GM18502 (cell line): ENCODE results near the gene GABRB2.
"Not testable (repeated sequence)": the region's sequence is repeated elsewhere in the genome, so short reads cannot be mapped to it uniquely, and the experiment has no call there.

Experiments
- ATAC-seq: cut with Tn5 transposase; IDR thresholded peaks from one replicate; pipeline ENCODE4 v1.9.1; 2021; ENCODE audit warnings: mild to moderate bottlenecking; ENCODE audit not compliant: unreplicated experiment, poor library complexity

The GABRB2 gene

DNA sequence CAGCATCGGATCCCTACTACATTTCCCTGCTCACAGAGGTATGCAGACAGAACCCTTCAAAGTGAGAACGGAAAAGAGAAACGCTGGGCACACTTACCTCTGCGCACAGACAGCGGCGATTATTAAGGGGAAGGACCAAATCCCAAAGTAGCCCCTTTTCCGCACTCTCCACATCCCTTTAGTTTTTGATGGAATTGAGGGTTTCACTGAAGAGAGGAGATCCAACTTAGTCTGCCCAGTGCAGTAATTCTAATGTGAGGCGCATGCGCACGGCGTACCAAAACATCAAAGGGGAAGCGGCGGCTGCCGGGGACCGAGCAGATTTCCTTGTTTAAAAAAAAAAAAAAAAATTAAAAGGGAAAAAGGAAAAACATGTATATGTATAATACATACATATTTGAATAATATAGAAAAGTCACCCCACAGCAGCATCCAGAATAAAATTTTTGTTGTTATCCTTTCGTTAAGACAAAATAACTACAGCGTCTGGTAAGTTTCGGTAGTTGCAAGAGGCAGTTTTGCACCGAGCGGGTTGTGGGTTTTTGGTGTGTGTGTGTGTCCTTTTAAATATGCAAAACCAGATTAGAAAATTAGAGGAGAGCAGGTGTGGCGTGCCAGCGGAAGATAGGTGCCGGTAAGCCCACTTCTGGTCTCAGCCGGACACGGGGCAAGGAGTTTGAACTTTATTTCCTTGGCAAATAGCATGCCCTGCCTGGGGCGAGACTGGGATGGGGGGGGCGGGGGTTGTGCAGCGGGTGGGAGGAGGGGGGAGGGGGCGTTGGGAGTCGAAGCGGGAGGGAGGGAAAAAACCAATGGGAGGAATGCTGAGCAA, at the start of gene GABRB2:
TSS of gene GABRB2 (minus strand) at position 256 of the 832 bp plus-strand sequence. CDS start at position 174, 82 bp downstream.
- ATAC-seq = peak; percentile 77

DNA sequence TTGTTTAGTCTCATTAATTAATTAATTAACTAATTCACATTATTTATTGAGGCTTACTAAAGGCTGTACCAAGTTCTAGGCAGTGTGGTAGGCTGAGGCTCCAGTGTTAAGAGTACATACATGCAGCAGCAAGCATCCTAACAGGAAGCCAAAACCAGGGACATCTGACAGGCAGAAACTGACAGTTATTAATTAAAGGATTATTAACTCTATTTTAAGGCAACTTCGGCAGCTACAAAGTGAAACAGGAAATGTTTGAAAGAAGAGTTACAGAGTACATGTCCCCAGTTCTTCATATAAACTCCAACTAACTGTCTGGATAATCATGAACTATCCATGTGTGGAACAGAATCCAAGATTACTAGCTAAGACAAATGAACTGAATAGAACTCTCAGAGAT, 39.3 kb upstream of the GABRB2 start:
- ATAC-seq = no peak

DNA sequence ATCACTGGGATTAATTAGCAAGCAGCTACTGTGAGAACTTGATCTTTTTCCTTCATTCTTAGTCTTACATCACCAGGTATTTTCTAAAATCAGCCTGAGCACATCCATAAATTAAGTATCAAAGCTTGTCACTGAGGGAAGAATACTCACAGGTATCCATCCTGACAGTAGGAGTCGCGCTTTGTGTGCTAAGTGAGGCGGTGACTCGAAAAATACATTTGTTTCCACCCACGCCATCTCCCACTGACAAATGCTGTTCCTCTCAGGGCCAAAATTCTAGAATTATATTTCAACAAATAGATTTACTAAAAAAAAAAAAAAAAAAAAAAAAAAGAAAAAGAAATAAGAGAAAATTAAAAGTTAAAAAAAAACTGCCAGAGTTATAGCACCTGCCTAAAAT, 34.1 kb upstream of the GABRB2 start:
- ATAC-seq = no peak

DNA sequence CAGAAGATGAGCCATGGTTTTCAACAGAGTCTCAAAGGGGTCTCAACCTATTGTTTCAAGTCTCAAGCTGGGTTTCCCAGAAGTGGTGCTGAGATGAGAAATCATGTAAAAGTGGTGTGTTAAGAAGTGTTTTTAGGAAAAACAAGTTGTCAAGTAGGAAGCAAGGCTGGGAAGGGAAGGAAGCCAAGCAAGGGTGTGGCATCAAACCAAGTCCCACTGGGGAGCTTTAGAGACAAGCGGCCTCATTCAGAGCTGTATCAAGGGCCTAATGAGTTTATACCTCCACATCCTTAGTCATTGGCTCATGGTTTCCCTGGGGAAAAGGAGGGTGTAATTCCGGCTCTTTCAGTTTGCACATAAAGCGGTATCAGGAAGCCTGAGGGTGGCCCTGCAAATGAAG, 26.4 kb upstream of the GABRB2 start:
- ATAC-seq = no peak

DNA sequence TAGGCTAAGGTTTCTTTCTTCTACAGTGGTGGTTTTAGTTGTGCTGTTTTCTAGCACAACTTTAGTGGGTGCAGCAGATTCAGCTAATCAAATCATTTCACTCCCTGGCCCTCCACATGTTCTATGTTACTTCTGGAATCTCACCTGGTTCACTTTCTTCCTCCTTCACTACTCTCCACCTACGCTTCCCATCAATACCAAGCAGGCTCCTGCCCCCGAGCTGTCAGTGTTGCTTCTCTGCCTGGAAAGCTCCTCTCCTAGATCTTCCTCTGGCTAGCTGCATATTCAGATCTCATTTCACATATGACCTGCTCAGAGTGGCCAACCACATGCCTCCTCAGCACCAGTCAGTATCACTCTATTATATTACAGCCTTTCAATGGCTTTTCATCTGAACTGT, 19.6 kb upstream of the GABRB2 start:
- ATAC-seq = no peak

DNA sequence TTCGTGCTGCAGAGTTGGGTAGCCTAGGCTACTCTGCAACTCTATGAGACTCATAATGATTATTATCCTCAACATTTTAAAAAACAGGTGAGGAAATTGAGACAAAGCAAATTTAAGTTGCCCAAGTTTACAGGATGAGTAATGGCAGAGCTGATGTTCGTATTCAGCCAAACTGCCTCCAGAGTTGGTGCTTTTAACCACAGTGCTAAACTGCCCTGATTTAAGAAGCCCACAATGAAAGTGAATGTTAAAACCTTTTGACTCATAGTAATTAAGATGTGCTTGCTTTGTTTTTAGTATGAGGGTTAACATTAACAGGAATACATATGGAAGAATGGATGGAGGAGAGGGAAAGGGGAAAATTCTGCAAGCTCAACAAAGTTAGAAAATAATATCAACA, 15.9 kb upstream of the GABRB2 start:
- no peak for ATAC-seq

DNA sequence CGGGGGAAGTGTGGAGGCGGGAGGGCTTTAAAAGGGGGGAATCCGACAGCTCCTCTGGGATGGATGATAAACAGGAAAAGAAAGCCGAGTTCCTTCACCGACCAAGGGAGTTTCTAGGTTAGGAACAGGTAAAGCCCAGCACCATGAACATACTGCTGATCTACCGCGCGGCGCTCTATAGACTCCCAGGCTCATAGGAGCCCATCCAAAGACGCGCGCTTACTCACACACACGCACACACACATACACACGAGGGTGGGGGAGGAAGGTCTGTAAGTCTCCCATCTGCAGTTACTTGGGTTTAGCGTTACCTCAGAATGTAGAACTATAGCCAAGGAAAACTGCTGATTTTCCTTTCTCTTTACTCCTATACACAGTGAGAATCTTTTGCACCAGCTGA, 2.6 kb upstream of the GABRB2 start:
- no peak for ATAC-seq

DNA sequence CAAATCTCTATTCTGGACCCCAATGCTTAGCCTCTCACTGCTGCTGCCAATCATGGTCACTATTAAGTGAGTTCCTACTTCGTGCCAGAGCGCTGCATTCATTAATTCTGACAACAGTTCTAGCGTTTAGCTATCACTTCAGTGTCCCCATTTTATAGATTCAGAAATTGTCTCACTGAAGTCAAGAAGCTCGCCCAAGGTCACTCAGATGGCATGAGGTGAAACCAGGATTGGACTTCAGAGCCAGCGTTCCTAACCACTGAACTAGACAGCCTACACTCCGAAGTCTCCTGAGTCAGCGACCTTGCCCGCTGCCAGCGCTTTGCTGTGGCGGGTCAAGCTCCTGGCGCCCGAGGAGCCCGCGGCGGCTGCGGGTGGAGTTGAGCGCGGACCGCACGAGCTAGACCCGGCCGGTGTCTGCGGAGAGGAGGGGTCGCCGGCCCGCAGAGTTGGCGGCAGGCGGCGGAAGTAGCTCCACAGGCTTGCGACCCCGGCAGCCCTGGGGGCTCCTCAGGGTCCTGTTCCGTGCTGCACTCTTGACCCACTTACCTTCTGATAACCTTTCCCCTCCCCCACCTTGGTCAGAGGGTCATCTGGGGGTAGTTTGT, 2.1 kb upstream of the GABRB2 start:
- ATAC-seq = no peak

DNA sequence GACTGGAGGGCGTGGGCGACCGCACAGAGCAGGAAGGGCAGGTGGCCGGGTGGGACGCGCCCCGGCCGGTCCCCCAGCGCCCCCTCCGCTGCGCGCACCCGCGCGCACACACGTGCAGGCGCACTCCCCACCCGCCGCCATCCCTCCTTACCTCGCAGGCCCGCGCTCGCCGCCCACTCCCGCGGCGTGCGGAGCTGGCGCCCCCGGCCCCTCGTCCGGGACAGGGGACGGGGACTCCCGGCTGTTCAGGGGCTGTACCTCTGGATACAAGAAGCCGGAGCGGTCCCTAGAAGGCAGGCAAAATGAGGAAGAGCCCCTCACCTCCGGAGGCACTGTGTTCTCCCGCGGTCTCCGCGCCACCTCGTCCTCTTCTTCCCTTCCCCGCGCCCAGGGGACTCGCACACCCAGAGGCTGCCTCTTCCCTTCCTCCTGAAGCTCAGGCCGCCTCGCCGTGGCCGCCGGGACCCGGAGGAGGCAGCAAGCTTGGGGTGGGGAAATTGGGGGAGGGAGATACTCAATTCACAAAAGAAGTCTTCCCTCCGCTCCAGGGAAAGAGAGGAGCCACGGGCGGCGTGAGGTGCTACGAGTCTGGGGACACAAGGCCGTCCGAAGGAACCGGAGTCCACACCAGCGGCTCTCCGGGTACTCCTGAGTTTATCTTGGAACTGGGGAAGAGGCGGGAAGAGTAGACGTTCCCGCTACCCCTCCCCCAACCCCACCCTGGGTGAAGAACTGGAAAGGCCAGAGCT, 1.4 kb upstream of the GABRB2 start:
- ATAC-seq = no peak

DNA sequence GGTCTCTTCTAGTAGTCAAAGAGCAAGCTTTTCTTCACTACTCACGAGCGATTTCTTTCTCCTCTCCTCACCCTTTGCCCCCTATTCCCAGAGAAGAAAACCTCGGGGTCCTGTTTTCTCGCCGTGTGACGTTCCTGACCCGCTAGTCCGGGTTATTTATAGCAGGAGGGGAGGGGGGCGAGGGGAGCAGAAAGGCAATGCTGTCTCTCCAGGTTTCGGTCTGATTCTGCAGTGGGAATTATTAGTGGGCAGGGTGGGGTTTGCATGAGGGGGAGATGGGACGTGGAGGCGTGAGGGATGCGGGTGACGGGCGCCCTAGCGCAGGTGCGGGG, 847 bp upstream of the GABRB2 start:
- ATAC-seq = no peak

DNA sequence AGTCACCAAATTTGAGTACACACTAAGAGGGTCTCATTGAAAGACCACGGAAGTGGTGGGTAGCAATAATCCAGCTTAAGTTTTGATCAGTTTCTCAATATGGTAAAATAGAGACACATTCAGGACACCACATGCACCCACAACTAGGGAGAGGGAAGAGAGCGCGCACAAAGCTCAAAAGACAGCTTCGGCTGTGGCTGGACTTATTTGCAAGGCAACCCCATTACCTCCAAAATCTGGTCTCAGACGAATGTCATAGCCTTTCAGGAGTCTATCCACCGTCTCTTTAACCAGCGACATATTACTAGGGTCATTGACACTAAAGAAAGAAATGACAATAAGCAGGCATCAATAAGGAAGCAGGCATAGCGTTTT, 443 bp downstream of the GABRB2 start:
- peak; percentile 3 for ATAC-seq

DNA sequence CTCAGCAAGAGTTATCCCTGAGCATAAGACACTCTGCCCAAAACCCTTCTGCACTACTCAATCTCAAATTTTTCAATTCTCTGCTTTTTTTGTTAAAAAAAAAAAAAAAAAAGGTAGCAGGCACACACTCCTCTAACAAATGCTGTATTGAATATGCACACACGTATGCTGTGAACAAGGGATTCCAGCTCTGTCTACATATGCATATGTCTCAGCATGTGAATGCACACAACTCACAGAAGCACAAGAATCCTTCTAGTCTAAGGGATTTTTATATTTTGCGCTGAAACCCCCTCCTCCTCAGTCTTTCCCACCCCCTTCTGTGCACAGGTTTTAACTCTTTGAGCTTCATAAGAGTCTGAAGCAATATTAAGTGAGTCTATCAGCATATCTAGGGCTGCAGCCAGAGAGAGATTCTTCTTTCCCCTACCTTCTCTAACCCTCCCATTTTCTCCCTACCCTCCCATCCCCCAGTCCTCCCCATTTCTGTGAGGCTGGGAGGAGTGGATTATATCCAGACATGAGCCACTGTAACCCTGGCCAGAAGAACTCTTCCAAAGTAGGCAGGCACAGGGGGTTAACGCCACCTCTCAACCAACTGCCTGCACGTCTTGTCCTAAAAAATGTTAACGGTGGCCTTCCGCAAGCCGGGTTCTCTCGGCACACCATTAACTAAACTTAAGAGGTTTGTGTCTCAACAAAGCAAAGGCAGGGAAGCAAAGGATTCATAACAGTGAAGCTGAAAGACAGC, 1.0 kb downstream of the GABRB2 start:
- ATAC-seq = no peak

DNA sequence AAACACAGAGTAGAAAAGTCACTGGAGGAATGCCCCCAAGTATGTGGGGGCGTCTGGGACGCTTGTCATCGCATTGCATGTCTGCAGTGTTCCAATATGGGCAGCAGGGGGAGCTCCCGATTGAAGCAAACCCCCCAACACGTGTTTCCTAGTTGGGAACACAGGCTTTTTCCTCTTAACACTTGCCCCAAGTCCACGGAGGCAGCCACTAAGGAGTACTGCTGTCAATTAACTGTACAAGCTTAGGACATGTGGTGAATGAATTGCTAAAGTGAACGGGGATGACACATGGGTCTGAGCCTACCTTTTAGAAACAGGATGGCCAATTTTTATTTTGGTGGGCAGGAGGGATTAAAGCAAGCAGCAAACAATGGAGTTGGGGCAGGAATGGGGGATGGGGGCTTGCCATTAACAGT, 2.2 kb downstream of the GABRB2 start:
- peak; percentile 65 for ATAC-seq

DNA sequence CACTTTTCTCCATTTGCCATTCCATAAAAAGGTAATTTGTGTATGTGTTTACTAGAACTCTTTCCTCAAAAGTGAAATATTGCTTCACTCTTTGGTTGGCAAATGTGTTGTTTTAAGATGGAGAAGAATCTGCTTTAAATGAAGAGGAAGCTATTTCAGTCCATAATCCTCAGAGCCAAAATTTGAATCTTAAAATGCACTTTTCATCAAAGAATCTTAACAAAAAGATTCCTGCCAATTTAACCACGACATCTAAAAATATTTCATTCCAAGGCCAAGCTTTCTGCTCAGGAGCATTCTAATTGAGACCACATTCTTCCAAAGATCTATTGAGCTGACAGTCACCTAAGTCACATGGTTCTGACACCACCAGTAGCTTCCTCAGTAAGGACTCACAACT, 7.5 kb downstream of the GABRB2 start:
- no peak for ATAC-seq

DNA sequence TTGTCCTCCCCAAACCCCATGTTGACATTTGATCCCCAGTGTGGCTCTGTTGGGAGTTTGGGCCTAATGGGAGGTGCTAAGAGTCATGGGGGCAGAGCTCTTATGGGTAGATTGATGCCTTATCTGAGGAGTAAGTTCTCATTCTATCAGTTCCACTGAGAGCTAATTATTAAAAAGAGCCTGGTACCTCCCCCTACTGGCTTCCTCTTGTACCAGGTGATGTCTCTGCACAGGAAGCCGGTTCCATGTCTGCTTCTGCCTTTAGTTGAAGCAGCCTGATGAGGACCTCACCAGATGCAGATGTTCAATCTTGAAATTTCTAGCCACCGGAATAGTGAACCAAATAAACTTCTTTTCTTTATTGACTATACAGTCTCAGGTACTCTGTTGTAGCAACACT, 10.8 kb downstream of the GABRB2 start:
- peak; percentile 93 for ATAC-seq

DNA sequence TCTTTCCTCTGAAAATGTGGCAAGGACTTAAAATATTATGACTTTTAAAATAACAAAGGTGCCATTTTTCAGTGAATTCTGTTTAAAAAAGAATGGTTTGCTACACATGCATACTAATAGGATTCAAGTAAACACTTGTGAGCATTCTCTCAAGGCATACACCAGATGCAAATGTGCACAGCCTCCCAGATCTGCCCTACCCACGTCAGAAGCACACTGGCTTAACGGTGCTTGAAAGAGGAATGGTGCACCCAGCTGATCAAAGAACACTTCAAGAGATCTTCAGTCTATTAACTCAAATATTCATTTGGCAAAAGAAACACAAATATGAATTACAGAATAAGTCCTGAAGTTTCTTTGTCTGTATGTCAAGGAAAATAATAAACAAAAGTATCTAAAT, 15.8 kb downstream of the GABRB2 start:
- ATAC-seq = no peak

DNA sequence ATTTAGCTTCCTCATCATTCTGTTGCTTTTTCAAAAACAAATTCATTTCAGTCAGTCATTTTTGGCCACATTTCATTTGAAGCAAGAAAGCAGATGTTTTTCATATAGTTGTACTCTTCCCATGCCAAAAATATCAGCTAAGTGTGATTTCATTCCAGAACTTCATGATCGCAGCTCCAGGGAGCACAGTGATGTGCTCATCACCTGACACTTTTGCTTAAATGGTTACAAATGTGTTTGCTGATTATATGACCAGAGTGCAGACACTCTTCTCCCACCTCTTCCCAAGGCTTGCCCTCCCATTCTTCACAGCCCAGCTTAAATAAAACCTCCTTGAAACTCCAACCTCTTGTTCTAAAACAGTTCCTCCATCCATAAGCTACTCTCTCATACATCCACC, 32.6 kb downstream of the GABRB2 start:
- no peak for ATAC-seq

DNA sequence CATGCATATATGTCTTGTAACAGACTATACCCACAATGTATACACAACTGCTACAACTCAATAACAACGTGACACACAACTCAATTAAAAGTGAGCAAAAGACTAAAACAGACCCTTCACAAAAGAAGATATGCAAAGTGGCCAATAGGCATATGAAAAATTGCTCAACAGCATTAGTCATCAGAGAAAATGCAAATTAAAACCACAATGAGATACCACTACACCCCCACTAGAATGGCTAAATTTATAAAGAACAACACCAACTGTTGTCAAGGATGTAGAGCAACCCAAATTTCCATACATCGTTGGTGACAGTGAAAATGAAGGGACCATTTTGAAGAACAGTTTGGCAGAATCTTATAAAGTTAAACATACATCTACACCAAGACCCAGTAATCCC, 38.9 kb downstream of the GABRB2 start:
- ATAC-seq = peak; percentile 80

DNA sequence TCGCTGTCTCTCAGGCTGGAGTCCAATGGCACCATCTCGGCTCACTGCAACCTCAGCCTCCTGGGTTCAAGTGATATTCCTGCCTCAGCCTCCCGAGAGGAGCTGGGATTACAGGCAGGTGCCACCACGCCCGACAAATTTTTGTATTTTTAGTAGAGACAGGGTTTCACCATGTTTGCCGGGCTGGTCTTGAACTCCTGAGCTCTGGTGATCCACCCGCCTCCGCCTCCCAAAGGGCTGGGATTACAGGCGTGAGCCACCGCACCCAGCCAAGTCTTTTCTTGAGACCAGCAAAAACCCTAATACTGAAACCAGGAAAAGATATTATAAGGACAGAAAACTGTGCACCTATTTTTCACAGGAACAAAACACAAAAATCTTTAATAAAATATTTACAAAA, 41.4 kb downstream of the GABRB2 start:
- ATAC-seq = not testable (repeated sequence)

DNA sequence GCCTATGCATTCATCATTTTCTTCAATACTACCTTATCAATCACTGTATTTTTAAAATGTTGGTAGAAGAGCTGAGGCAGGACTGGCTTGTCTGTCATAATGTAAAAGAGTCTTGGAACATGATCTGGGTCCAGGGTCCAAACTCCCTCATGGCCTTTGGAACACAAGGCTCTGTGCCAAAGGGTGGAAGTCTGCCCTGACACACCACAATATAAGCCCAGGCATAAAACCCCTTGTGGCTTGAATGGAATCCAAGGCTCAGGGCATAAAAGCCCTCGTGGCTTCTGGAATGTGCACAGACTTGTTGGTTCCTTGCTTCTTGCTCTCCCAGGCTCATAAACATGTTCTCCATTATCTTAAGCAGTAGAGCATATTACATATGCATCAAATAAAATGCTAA, 48.0 kb downstream of the GABRB2 start:
- ATAC-seq = no peak

DNA sequence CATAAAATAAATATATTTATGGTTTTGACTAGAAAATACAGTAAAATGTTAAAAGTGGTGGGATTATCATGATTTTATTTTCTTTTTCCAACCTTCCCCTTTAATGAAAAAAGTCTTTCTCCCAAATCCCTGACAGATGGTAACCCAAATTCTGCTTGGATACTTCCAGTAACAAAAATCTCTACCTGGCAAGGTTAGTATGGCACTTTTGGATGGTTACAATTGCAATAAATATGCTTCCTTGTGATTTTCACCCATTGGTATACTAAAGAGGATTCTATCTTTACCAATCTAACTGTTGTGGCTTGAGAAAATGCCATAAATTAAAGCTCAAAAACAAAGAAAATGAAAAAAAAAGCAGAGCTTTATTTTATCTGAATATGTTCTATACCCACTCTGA, 62.8 kb downstream of the GABRB2 start:
- ATAC-seq = no peak
